ENCODE measurements around the gene ARHGEF10L.

- TF ChIP-seq GABPA (IDR thresholded peaks at IDR 0.05; ENCODE audit: low read depth) (no peak), CTCF (IDR thresholded peaks at IDR 0.05; ENCODE audit: insufficient read depth, low read length) (no peak), POLR2AphosphoS5 (IDR thresholded peaks at IDR 0.05; ENCODE audit: low read depth) (no peak), REST (IDR thresholded peaks at IDR 0.05; ENCODE audit: insufficient replicate concordance, low read depth) (no peak), SPI1 (IDR thresholded peaks at IDR 0.05; ENCODE audit: borderline replicate concordance, low read depth) (no peak)
These were observed 184.2 kb downstream of the ARHGEF10L start for GRCh38 chr1:17723684-17724083.
